B cell (primary cell): ENCODE measurements around the gene PTPRN2. TPM values are rescaled to one million over a fixed set of nuclear protein-coding genes. Genes with fewer than 3 reads are reported as not detected.

Source experiments
- ATAC-seq: fragments of 200-7000 bp; cut with Tn5 transposase; one replicate; pipeline ENCODE4 v1.10.0; 2021; ENCODE audit warnings: low read depth, mild to moderate bottlenecking, moderate number of reproducible peaks, moderate library complexity
- CTCF ChIA-PET: fragments of 350-600 bp; sonication (Branson Sonifier 250); formaldehyde crosslinking; loops from one replicate; lab custom pipeline; 2021; ENCODE audit warnings: antibody characterized with exemption, inconsistent platforms; lab: Charles Lee
- POLR2A ChIA-PET: fragments of 350-600 bp; sonication (Branson Sonifier 250); formaldehyde crosslinking; loops from one replicate; lab custom pipeline; 2021; ENCODE audit warnings: antibody characterized with exemption; lab: Charles Lee
- DNase-seq: peaks from one replicate; pipeline ENCODE4 v3.0.0; 2013
- H2AFZ ChIP-seq: 2 replicates; pipeline ENCODE4 v1.6.1; 2012; ENCODE audit warnings: mild to moderate bottlenecking, low read depth, low read length; ENCODE audit not compliant: insufficient read depth, poor library complexity, severe bottlenecking
- H3K27ac ChIP-seq, 2 donors: 1 replicate in 1 of 2; 2 replicates in 1 of 2; pipeline ENCODE4 v1.5.1; 2012 to 2013; ENCODE audit warnings: low read length in 2 of 2, mild to moderate bottlenecking in 2 of 2, moderate library complexity in 1 of 2
- H3K27me3 ChIP-seq, 4 experiments: fragments of 200-600 bp in 1 of 4; sonication (generic) in 1 of 4; replicated peaks in 1 of 4; 1 replicate in 2 of 4; 2 replicates in 2 of 4; pipeline versions ENCODE4 v1.6.1 to v1.7.0; 2013 to 2016; ENCODE audit warnings: low read length in 3 of 4, mild to moderate bottlenecking in 2 of 4, mixed read lengths in 1 of 4, moderate library complexity in 1 of 4; ENCODE audit not compliant: insufficient read depth in 4 of 4, control insufficient read depth in 3 of 4; ENCODE audit errors: control extremely low read depth in 1 of 4
- H3K36me3 ChIP-seq, 2 experiments: replicated peaks in 1 of 2; 1 replicate in 1 of 2; 2 replicates in 1 of 2; pipeline versions ENCODE4 v1.6.1 to v1.7.1; 2013; ENCODE audit warnings: low read length in 1 of 2; ENCODE audit not compliant: insufficient read depth in 2 of 2, control insufficient read depth in 1 of 2; ENCODE audit errors: control extremely low read depth in 1 of 2, extremely low read depth in 1 of 2
- H3K4me1 ChIP-seq, 2 donors: fragments of 200-600 bp in 1 of 2; sonication (generic) in 1 of 2; 1 replicate in 1 of 2; 2 replicates in 1 of 2; pipeline versions ENCODE4 v1.5.1 to v1.6.1; 2013 to 2017; ENCODE audit warnings: low read length in 2 of 2; ENCODE audit not compliant: control insufficient read depth in 2 of 2, insufficient read depth in 2 of 2
- H3K4me2 ChIP-seq: replicated peaks from 2 replicates; pipeline ENCODE3; 2012; ENCODE audit warnings: mild to moderate bottlenecking, low read depth, low read length; ENCODE audit not compliant: poor library complexity, severe bottlenecking
- H3K4me3 ChIP-seq, 5 experiments: fragments of 200-600 bp in 1 of 5; sonication (generic) in 1 of 5; 1 replicate in 3 of 5; 2 replicates in 2 of 5; pipeline versions ENCODE4 v1.5.1 to v1.7.0; 2011 to 2016; ENCODE audit warnings: low read length in 4 of 5, mild to moderate bottlenecking in 4 of 5, low read depth in 2 of 5, control low read depth in 1 of 5, moderate library complexity in 1 of 5; ENCODE audit not compliant: insufficient read depth in 1 of 5; ENCODE audit errors: control extremely low read depth in 1 of 5, extremely low read depth in 1 of 5
- H3K79me2 ChIP-seq: fragments of 200-600 bp; sonication (generic); one replicate; pipeline ENCODE4 v1.6.0; 2016; ENCODE audit warnings: low read length; ENCODE audit not compliant: control insufficient read depth, insufficient read depth
- H3K9ac ChIP-seq: fragments of 200-600 bp; sonication (generic); 2 replicates; pipeline ENCODE4 v1.6.1; 2017; ENCODE audit warnings: mild to moderate bottlenecking, low read length, moderate library complexity
- H3K9me3 ChIP-seq, 3 donors: one replicate each; pipeline versions ENCODE4 v1.6.1 to v1.7.1; 2013; ENCODE audit warnings: low read length in 2 of 3; ENCODE audit not compliant: control insufficient read depth in 2 of 3, insufficient read depth in 1 of 3; ENCODE audit errors: control extremely low read depth in 1 of 3
- H4K20me1 ChIP-seq: 2 replicates; pipeline ENCODE4 v1.6.0; 2012; ENCODE audit warnings: mild to moderate bottlenecking, low read length; ENCODE audit not compliant: insufficient read depth, control insufficient read depth, poor library complexity, severe bottlenecking
- H3K27ac Mint-ChIP-seq: one replicate; pipeline ENCODE4 v1.8.0; 2021; ENCODE audit warnings: mixed read lengths
- H3K27me3 Mint-ChIP-seq: one replicate; pipeline ENCODE4 v1.8.0; 2021; ENCODE audit warnings: mixed read lengths
- H3K4me1 Mint-ChIP-seq: one replicate; pipeline ENCODE4 v1.8.0; 2021; ENCODE audit warnings: mixed read lengths
- H3K4me3 Mint-ChIP-seq: one replicate; pipeline ENCODE4 v1.8.0; 2021; ENCODE audit warnings: mixed read lengths
- H3K9me3 Mint-ChIP-seq: one replicate; pipeline ENCODE4 v1.8.0; 2022; ENCODE audit warnings: mixed read lengths; ENCODE audit not compliant: insufficient read depth
- CTCF ChIP-seq: fragments of 200-600 bp; IDR thresholded peaks from one replicate; pipeline ENCODE4 v1.8.0; 2022; ENCODE audit warnings: antibody characterized with exemption, mild to moderate bottlenecking
- EZH2 ChIP-seq: IDR thresholded peaks from 2 replicates; pipeline ENCODE4 v1.6.1; 2012; ENCODE audit warnings: borderline replicate concordance, low read depth, mild to moderate bottlenecking, moderate library complexity, low read length; ENCODE audit not compliant: insufficient read depth, poor library complexity, severe bottlenecking
- WGBS: methylation state at CpG from one replicate; pipeline ENCODE4 v1.1.5; 2013; ENCODE audit warnings: missing lambda C conversion rate; ENCODE audit not compliant: insufficient coverage; 5-methylcytosine and 5-hydroxymethylcytosine counted together
- intact Hi-C: fragments of 100-400 bp; cut with micrococcal nuclease; formaldehyde crosslinking; loops from one replicate; pipeline ENCODE4 v1.10.0; 2022
- polyA plus RNA-seq: library from polyadenylated mRNA; depleted of rRNA; stranded (reverse); fragments of >200 nt; gene quantifications from 2 replicates; pipeline ENCODE4 v1.2.3, GENCODE V29; 2012
- total RNA-seq, 2 donors: library from RNA; stranded (reverse); fragments of 120-200 nt in 1 of 2; gene quantifications; 1 replicate in 1 of 2; 2 replicates in 1 of 2; pipeline versions ENCODE4 v1.2.3 to v1.2.4, GENCODE V29; 2013 to 2022

Gene PTPRN2
- total and polyA plus RNA-seq, 2 donors (not counting 1 experiment from before 2014, with no cell fraction given), result 2.0 to 5.0 TPM

GRCh38 chr7:158188676-158189075 lies 398.9 kb downstream of the PTPRN2 start:
- intact Hi-C loops, result no loop called here

GRCh38 chr7:158187694-158187994 lies 400.0 kb downstream of the PTPRN2 start:
- Histone ChIP-seq H3K4me3 (no peak overlapping the region), H4K20me1 (no peaks in the 10 kb centered on the region), H3K36me3 (no peaks in the 10 kb centered on the region), H3K79me2 (no peaks in the 10 kb centered on the region), H3K4me1 (no peaks in the 10 kb centered on the region), H2AFZ (no peak overlapping the region), H3K27ac (no peak overlapping the region), H3K9me3 (peaks cover 0 to 60% (median 0%) of the 10 kb centered on the region in 3 donors), H3K4me2 (no peak overlapping the region), H3K27me3 (no peaks in the 10 kb centered on the region), H3K9ac (no peak overlapping the region)
- no peak overlapping the region for H3K4me3 Mint-ChIP-seq
- peaks cover 3% of the 10 kb centered on the region for H3K9me3 Mint-ChIP-seq
- H3K27ac Mint-ChIP-seq, result no peak overlapping the region
- no peaks in the 10 kb centered on the region for H3K4me1 Mint-ChIP-seq
- TF ChIP-seq CTCF (no peak), EZH2 (no peak)
- POLR2A ChIA-PET, result no interaction called here
- 91% methylated on average over 4 of the region's 7 CpGs for whole genome bisulfite sequencing
- DNase-seq (no peak), ATAC-seq (no peak)
- intact Hi-C loops, result no loop called here
- CTCF ChIA-PET, result no interaction called here
- H3K27me3 Mint-ChIP-seq, result no peaks in the 10 kb centered on the region

More at GRCh38 chr7:158188676-158189075, 398.9 kb downstream of the PTPRN2 start:
- Histone ChIP-seq H3K9ac (no peak overlapping the region), H3K4me2 (no peak overlapping the region), H3K27ac (no peak overlapping the region), H3K4me1 (no peaks in the 10 kb centered on the region), H3K36me3 (no peaks in the 10 kb centered on the region), H3K27me3 (no peaks in the 10 kb centered on the region), H4K20me1 (no peaks in the 10 kb centered on the region), H3K4me3 (no peak overlapping the region), H3K79me2 (no peaks in the 10 kb centered on the region), H2AFZ (no peak overlapping the region), H3K9me3 (peaks cover 0 to 64% (median 0%) of the 10 kb centered on the region in 3 donors)
- ChIA-PET POLR2A (no interaction called here), CTCF (no interaction called here)
- DNase-seq, result no peak
- 88% methylated on average over 5 of the region's 15 CpGs for WGBS
- no peaks in the 10 kb centered on the region for H3K4me1 Mint-ChIP-seq
- no peaks in the 10 kb centered on the region for H3K27me3 Mint-ChIP-seq
- TF ChIP-seq EZH2 (no peak), CTCF (no peak)
- no peak overlapping the region for H3K4me3 Mint-ChIP-seq
- ATAC-seq, result no peak
- no peaks in the 10 kb centered on the region for H3K9me3 Mint-ChIP-seq
- H3K27ac Mint-ChIP-seq, result no peak overlapping the region
